SK-N-SH treated with all-trans-retinoic acid at 6 μM for 48 hours (cell line): ENCODE results near the gene PPP1R14B.

Source experiments
- ATAC-seq: fragments of 200-7000 bp; cut with Tn5 transposase; 3 replicates; pipeline ENCODE4 v1.9.1; 2020; ENCODE audit warnings: mild to moderate bottlenecking, moderate library complexity
- ARNTL ChIP-seq: fragments of 450-650 bp; formaldehyde crosslinking; IDR thresholded peaks from 2 replicates; pipeline ENCODE4 v1.5.0; 2020; ENCODE audit warnings: low read depth, mild to moderate bottlenecking, moderate library complexity, borderline replicate concordance
- BACH2 ChIP-seq: fragments of 250-450 bp; sonication (Bioruptor Pico); IDR thresholded peaks from 2 replicates; pipeline ENCODE4 v1.9.0; 2021; ENCODE audit warnings: mild to moderate bottlenecking, borderline replicate concordance
- CREB5 ChIP-seq: fragments of 250-450 bp; sonication (Bioruptor Pico); IDR thresholded peaks from 2 replicates; pipeline ENCODE4 v1.5.1; 2020; ENCODE audit warnings: low read depth, mild to moderate bottlenecking, moderate library complexity
- CSDC2 ChIP-seq: fragments of 250-450 bp; sonication (Bioruptor Pico); IDR thresholded peaks from 2 replicates; pipeline ENCODE4 v1.5.0; 2020; ENCODE audit warnings: mild to moderate bottlenecking, moderate library complexity
- ESRRG ChIP-seq: fragments of 250-450 bp; sonication (Bioruptor Pico); IDR thresholded peaks from 2 replicates; pipeline ENCODE4 v1.6.1; 2021; ENCODE audit warnings: mild to moderate bottlenecking
- GLIS3 ChIP-seq: fragments of 250-450 bp; sonication (Bioruptor Pico); IDR thresholded peaks from 2 replicates; pipeline ENCODE4 v1.5.0; 2020; ENCODE audit warnings: mild to moderate bottlenecking, moderate library complexity
- ISL1 ChIP-seq: fragments of 250-450 bp; sonication (Bioruptor Pico); IDR thresholded peaks from 2 replicates; pipeline ENCODE4 v2.1.2; 2022; ENCODE audit warnings: mild to moderate bottlenecking, moderate library complexity
- OSR1 ChIP-seq: fragments of 250-450 bp; sonication (Bioruptor Pico); IDR thresholded peaks from 2 replicates; pipeline ENCODE4 v1.8.0; 2022; ENCODE audit warnings: moderate library complexity, mild to moderate bottlenecking, inconsistent platforms
- POU6F1 ChIP-seq: fragments of 250-450 bp; sonication (Bioruptor Pico); IDR thresholded peaks from 2 replicates; pipeline ENCODE4 v1.8.0; 2021; ENCODE audit warnings: low read depth, mild to moderate bottlenecking, moderate library complexity, borderline replicate concordance
- PPARA ChIP-seq: fragments of 250-450 bp; sonication (Bioruptor Pico); IDR thresholded peaks from 2 replicates; pipeline ENCODE4 v1.5.0; 2020; ENCODE audit warnings: mild to moderate bottlenecking, borderline replicate concordance
- RARB ChIP-seq: fragments of 250-450 bp; sonication (Bioruptor Pico); IDR thresholded peaks from 2 replicates; pipeline ENCODE4 v1.8.0; 2021; ENCODE audit warnings: mild to moderate bottlenecking, moderate library complexity
- SNAI2 ChIP-seq: fragments of 250-450 bp; sonication (Bioruptor Pico); IDR thresholded peaks from 2 replicates; pipeline ENCODE4 v1.5.0; 2020; ENCODE audit warnings: mild to moderate bottlenecking, moderate library complexity
- TCF4 ChIP-seq: fragments of 250-450 bp; sonication (Bioruptor Pico); IDR thresholded peaks from 2 replicates; pipeline ENCODE4 v1.8.0; 2021; ENCODE audit warnings: mild to moderate bottlenecking, moderate library complexity, borderline replicate concordance
- TOX ChIP-seq: fragments of 250-450 bp; sonication (Bioruptor Pico); IDR thresholded peaks from 2 replicates; pipeline ENCODE4 v1.8.0; 2021; ENCODE audit warnings: mild to moderate bottlenecking, moderate library complexity, borderline replicate concordance
- ZC3H10 ChIP-seq: fragments of 250-450 bp; sonication (Bioruptor Pico); IDR thresholded peaks from 2 replicates; pipeline ENCODE4 v1.5.1; 2021; ENCODE audit warnings: mild to moderate bottlenecking, moderate library complexity
- ZFP3 ChIP-seq: fragments of 250-450 bp; sonication (Bioruptor Pico); IDR thresholded peaks from 2 replicates; pipeline ENCODE4 v1.5.0; 2020; ENCODE audit warnings: mild to moderate bottlenecking, moderate library complexity
- ZFP30 ChIP-seq: fragments of 450-650 bp; formaldehyde crosslinking; IDR thresholded peaks from 2 replicates; pipeline ENCODE4 v1.5.0; 2022; ENCODE audit warnings: mild to moderate bottlenecking, moderate library complexity
- ZNF565 ChIP-seq: fragments of 450-650 bp; formaldehyde crosslinking; conservative IDR thresholded peaks from 2 replicates; pipeline ENCODE4 v1.5.0; 2020; ENCODE audit warnings: low read depth, mild to moderate bottlenecking, moderate library complexity
- ZNF70 ChIP-seq: fragments of 450-650 bp; formaldehyde crosslinking; IDR thresholded peaks from 2 replicates; pipeline ENCODE4 v1.5.0; 2020; ENCODE audit warnings: mild to moderate bottlenecking, moderate library complexity
- ZNF8 ChIP-seq: fragments of 450-650 bp; formaldehyde crosslinking; IDR thresholded peaks from 2 replicates; pipeline ENCODE4 v1.5.0; 2020; ENCODE audit warnings: mild to moderate bottlenecking, moderate library complexity
- TF ChIP-seq, protein P1 (sequence below): fragments of 250-450 bp; sonication (Bioruptor Pico); IDR thresholded peaks from 2 replicates; pipeline ENCODE4 v1.5.1; 2021; ENCODE audit warnings: mild to moderate bottlenecking, moderate library complexity
- TF ChIP-seq, protein P2 (sequence below): fragments of 250-450 bp; sonication (Bioruptor Pico); IDR thresholded peaks from 2 replicates; pipeline ENCODE4 v1.5.0; 2020; ENCODE audit warnings: mild to moderate bottlenecking, moderate library complexity

The PPP1R14B gene

GRCh38 chr11:64290352-64291261 is 43.9 kb upstream of the PPP1R14B start:
- TF ChIP-seq POU6F1 (CRISPR knock-in tag) (no peak), ZNF70 (no peak), ESRRG (CRISPR knock-in tag) (no peak), ZC3H10 (no peak), SNAI2 (CRISPR knock-in tag) (no peak), ZFP30 (CRISPR knock-in tag) (no peak), ISL1 (CRISPR knock-in tag) (no peak), ZFP3 (no peak), OSR1 (no peak), ARNTL (CRISPR knock-in tag) (no peak)
- TF ChIP-seq, protein P1, sequence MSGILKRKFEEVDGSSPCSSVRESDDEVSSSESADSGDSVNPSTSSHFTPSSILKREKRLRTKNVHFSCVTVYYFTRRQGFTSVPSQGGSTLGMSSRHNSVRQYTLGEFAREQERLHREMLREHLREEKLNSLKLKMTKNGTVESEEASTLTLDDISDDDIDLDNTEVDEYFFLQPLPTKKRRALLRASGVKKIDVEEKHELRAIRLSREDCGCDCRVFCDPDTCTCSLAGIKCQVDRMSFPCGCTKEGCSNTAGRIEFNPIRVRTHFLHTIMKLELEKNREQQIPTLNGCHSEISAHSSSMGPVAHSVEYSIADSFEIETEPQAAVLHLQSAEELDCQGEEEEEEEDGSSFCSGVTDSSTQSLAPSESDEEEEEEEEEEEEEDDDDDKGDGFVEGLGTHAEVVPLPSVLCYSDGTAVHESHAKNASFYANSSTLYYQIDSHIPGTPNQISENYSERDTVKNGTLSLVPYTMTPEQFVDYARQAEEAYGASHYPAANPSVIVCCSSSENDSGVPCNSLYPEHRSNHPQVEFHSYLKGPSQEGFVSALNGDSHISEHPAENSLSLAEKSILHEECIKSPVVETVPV, result no peak
- TF ChIP-seq, protein P2, sequence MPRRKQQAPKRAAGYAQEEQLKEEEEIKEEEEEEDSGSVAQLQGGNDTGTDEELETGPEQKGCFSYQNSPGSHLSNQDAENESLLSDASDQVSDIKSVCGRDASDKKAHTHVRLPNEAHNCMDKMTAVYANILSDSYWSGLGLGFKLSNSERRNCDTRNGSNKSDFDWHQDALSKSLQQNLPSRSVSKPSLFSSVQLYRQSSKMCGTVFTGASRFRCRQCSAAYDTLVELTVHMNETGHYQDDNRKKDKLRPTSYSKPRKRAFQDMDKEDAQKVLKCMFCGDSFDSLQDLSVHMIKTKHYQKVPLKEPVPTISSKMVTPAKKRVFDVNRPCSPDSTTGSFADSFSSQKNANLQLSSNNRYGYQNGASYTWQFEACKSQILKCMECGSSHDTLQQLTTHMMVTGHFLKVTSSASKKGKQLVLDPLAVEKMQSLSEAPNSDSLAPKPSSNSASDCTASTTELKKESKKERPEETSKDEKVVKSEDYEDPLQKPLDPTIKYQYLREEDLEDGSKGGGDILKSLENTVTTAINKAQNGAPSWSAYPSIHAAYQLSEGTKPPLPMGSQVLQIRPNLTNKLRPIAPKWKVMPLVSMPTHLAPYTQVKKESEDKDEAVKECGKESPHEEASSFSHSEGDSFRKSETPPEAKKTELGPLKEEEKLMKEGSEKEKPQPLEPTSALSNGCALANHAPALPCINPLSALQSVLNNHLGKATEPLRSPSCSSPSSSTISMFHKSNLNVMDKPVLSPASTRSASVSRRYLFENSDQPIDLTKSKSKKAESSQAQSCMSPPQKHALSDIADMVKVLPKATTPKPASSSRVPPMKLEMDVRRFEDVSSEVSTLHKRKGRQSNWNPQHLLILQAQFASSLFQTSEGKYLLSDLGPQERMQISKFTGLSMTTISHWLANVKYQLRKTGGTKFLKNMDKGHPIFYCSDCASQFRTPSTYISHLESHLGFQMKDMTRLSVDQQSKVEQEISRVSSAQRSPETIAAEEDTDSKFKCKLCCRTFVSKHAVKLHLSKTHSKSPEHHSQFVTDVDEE (CRISPR knock-in tag), result no peak
- no peak for ATAC-seq

DNA sequence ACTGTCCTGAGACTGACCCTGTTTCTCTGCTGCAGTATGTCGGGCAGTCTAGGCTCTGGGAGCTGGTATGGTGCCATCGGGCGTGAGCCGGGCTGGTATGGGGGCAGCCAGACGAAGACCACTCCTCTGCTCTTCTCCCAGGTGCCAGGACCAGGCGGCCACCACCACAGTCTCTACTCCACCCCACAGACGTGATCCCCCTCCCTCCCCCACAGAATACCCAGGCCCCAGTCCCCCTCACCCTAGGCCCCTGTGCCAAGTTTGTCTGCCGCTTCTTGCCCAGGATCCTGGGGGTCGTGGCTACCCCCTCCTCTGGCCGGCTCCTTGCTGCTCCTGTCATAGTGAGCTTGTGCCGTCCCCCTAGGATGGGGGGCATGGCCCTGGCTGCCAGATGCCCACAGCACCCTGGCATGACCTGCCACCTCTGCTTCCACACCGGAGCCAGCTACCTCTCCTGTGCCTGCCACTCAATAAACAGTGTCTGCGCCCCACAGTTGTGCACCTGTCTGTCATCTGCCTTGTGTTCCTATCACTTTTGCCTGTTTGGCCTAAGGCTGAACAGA is 42.3 kb upstream of the PPP1R14B start:
- ATAC-seq, result no peak
- TF ChIP-seq CREB5 (CRISPR knock-in tag) (no peak), POU6F1 (CRISPR knock-in tag) (no peak), RARB (CRISPR knock-in tag) (no peak), BACH2 (no peak), CSDC2 (CRISPR knock-in tag) (no peak), ZNF8 (CRISPR knock-in tag) (no peak), ZFP30 (CRISPR knock-in tag) (no peak), SNAI2 (CRISPR knock-in tag) (no peak), OSR1 (no peak), ZNF565 (CRISPR knock-in tag) (no peak), GLIS3 (CRISPR knock-in tag) (no peak), TCF4 (no peak), TOX (CRISPR knock-in tag) (no peak), PPARA (no peak), ESRRG (CRISPR knock-in tag) (no peak), ZNF70 (no peak), ARNTL (CRISPR knock-in tag) (no peak)
- TF ChIP-seq, protein P2 (CRISPR knock-in tag), result no peak
- TF ChIP-seq, protein P1, result no peak
